ENCODE measurements around the gene NDUFS6.
"Not testable (repeated sequence)": the region's sequence is repeated elsewhere in the genome, so short reads cannot be mapped to it uniquely, and the experiment has no call there.

NDUFS6 gene

GRCh38 chr5:1793301-1793740 is 7.9 kb upstream of the NDUFS6 start:
- intact Hi-C loops (cut with DNase I) = no loop called here

GRCh38 chr5:1793966-1794900 is 7.0 kb upstream of the NDUFS6 start:
- intact Hi-C loops (cut with DNase I) = no loop called here
- peak in 4 of 42 donors; percentile 6 to 29 (median 19) for DNase-seq

More at GRCh38 chr5:1793301-1793740, 7.9 kb upstream of the NDUFS6 start:
- peak in 3 of 42 donors; percentile 8 to 29 (median 9) for DNase-seq

- DNase-seq = peak in 3 of 42 donors; percentile 5 to 22 (median 22)
- intact Hi-C loops (cut with DNase I) = no loop called here
Observed at GRCh38 chr5:1794901-1795290, 6.3 kb upstream of the NDUFS6 start.

GRCh38 chr5:1795506-1795905 is 5.7 kb upstream of the NDUFS6 start:
- intact Hi-C loops (cut with DNase I) = no loop called here
- DNase-seq = peak in 4 of 42 donors; percentile 14 to 28 (median 20)

GRCh38 chr5:1795931-1796330 is 5.3 kb upstream of the NDUFS6 start:
- DNase-seq = peak in 2 of 42 donors; percentile 25 to 26
- intact Hi-C loops (cut with DNase I) = no loop called here

- DNase-seq = peak in 3 of 42 donors; percentile 27 to 32 (median 28)
- intact Hi-C loops (cut with DNase I) = no loop called here
Observed at GRCh38 chr5:1796371-1797102, 4.7 kb upstream of the NDUFS6 start.

- intact Hi-C loops (cut with DNase I) = no loop called here
- DNase-seq = peak in 3 of 42 donors; percentile 11 to 32 (median 17)
Observed at GRCh38 chr5:1797103-1797800, 4.0 kb upstream of the NDUFS6 start.

- intact Hi-C loops (cut with DNase I) = no loop called here
- peak in 3 of 42 donors; percentile 18 to 21 (median 19) for DNase-seq
Observed at GRCh38 chr5:1797855-1798254, 3.4 kb upstream of the NDUFS6 start.

- DNase-seq = peak in 1 of 42 donors; percentile 25
- intact Hi-C loops (cut with DNase I) = not testable (repeated sequence)
Observed at GRCh38 chr5:1798589-1798988, 2.6 kb upstream of the NDUFS6 start.

GRCh38 chr5:1799110-1799601 is 2.1 kb upstream of the NDUFS6 start:
- peak in 5 of 42 donors; percentile 4 to 35 (median 27) for DNase-seq
- intact Hi-C loops (cut with DNase I) = no loop called here

- intact Hi-C loops (cut with DNase I) = no loop called here
- peak; percentile 75 to 96 (median 90) for DNase-seq
Observed at GRCh38 chr5:1799602-1800471, 1.4 kb upstream of the NDUFS6 start, which contains the start of gene MRPL36. Gene MRPL36, minus strand, starts transcription at chr5:1799837. Its CDS starts 902 bp downstream, at chr5:1798935.

- DNase-seq = peak in 30 of 42 donors; percentile 9 to 62 (median 32)
- intact Hi-C loops (cut with DNase I) = no loop called here
Observed at GRCh38 chr5:1800472-1801221, 560 bp upstream of the NDUFS6 start.

- intact Hi-C loops (cut with DNase I) = no loop called here
- peak in 1 of 42 donors; percentile 18 for DNase-seq
Observed at GRCh38 chr5:1801967-1802295, 724 bp downstream of the NDUFS6 start.

GRCh38 chr5:1803192-1803591 is 2.0 kb downstream of the NDUFS6 start:
- DNase-seq = no peak
- intact Hi-C loops (cut with DNase I) = no loop called here

- intact Hi-C loops (cut with DNase I) = no loop called here
- DNase-seq = no peak
Observed at GRCh38 chr5:1804001-1804690, 2.9 kb downstream of the NDUFS6 start.

GRCh38 chr5:1805326-1805725 is 4.1 kb downstream of the NDUFS6 start:
- intact Hi-C loops (cut with DNase I) = no loop called here
- DNase-seq = no peak

GRCh38 chr5:1805736-1806135 is 4.5 kb downstream of the NDUFS6 start:
- intact Hi-C loops (cut with DNase I) = no loop called here
- DNase-seq = no peak
